GM21423 (cell line): ENCODE results near the gene PLEKHH1.
A peak's percentile ranks its signal among the peaks of the same experiment; 100 is the strongest.

Experiments used
- ATAC-seq: cut with Tn5 transposase; IDR thresholded peaks from one replicate; pipeline ENCODE4 v1.9.1; 2021; ENCODE audit warnings: mild to moderate bottlenecking, moderate library complexity; ENCODE audit not compliant: unreplicated experiment

The PLEKHH1 gene

DNA sequence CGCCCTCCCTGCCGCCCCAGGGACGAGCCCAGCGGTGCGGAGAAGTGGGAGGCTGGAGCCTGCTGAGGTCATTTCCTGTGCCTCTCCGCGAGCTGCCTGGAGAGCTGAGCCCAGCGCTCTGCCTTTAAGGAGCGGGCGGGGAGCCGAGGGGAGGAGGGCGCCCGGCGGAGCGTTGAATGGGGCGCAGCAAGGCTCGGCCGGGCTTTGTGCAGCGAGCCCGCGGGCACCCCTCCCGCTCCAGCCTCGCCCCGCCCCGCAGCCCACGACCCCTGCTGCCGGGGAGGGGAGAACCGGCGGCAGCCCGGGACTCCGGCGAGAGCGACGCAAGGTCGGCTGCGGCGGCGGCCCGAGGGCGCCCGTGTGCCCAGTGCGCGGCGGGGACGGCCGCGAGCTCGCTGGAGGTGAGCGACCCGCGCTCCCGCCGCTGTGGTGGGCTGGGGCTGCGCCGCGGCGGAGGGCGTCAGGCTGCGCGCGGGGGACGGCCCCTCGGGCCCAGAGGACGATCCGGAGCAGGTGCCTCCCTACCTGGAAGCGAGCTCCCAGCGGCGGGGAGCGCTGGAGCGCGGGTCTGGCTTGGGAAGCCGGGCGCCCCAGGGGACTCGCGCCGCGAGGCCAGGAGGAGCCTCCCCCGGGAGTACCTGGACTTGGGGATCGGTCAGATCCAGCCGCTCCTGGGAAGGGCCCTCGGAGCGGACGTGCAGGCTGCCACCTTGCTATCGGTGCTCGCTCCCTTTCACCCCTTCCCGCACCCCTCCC is at the start of gene PLEKHH1:
Gene PLEKHH1 (plus strand): TSS at position 293 of the 756 bp plus-strand sequence. CDS start 8,578 bp downstream, outside the sequence.
- peak; percentile 62 for ATAC-seq

DNA sequence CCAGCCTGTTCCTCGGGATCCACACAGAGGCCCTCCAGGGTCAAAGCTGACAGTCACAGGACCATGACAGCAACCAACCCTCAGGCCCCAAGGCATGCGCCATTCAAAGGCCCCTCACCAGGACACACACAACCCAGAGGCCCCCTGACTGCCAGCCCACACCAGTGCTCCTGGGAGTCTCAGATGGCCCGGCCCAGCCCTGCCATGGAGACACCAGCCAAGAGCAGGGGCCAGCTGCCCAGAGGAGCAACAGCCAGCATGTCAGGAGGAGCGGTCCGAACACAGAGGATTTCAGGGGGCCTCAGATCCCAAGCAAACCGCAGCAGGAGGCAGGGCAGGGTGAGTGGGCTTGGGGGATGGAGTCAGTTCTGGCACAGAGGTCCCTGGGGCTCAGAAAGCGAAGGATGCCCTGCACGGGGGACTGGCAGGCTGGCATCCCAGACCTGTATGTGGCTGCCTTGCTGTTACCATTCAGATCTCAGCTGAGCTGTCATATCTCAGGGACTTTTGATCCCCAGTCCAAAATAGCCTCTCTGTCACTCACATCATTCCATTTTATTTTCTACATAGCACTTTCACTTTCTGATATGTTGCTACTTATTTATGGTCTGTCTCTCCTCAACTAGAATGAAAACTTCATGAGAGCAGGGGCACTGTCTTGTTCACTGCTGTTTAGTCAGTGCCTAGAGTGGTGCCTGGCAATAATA is 49.4 kb upstream of the PLEKHH1 start:
- no peak for ATAC-seq

GRCh38 chr14:67485501-67486095 is 47.5 kb upstream of the PLEKHH1 start:
- no peak for ATAC-seq

- ATAC-seq = no peak
Observed at GRCh38 chr14:67486890-67487289, 46.2 kb upstream of the PLEKHH1 start.

DNA sequence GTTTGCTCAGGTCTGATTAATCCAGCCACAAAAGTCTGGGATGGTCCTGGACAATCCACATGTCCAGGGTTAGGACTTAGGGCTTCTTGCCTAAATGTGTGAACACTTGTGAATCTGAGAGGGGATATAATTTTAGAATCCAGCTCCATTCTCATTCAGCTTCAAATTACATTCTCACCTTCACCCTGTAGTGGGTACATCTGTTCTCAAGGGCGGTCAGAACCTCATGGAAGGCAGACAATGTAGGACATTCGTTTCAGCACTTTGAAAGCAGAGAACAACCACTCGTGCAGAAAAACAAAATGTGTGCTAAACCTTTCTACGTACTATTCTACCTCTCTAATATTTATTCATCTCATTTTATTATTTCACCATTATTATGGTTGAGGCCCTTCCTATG is 45.8 kb upstream of the PLEKHH1 start:
- no peak for ATAC-seq

DNA sequence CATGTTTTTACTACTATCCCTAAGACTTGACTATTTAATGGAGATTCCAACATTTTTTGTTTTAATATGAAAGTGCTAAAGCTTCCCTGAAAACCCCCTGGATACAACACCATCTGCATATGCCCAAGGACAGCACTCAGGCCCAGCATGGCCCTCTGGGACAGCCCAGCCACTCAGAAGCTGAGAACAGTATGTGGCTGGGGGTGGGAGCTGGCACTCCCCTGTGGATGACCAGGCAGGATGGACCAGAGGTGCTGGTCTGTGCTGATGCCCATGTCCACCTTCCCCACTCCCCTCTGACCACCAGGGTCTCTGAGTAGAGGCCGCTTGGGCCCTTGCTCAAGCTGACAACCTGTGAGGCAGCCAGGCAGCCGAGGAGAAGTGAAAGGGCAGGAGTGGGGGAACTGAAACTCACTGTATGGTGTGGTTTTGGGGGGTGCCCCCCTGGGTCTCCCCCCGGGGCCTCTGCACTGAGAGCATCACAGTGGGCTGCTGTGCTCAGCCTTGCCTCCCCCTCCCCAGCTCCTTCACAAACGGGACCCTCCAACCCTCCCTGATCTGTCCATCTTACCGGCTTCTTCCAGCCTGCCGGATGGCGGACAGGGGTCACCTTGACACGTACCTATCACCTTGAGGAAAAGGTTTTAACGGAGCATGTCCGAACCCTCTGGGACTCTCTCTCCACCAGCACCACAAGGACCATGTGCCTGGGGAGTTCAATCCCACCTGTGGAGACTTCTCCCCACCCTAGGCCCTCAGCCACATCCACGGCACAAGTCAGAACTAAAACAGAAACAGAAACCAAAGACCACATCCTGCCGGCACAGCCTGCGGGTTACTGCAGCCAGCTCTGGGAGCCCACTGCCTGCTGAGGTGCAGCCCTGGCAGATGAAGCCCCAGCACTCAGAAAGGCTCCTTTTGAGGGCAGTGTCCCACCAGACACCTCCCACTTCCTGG is 44.9 kb upstream of the PLEKHH1 start, which contains the start of gene TMEM229B:
Gene TMEM229B (minus strand): TSS at position 785 of the 957 bp plus-strand sequence. CDS start 14,798 bp downstream, outside the sequence.
- peak; percentile 81 for ATAC-seq

DNA sequence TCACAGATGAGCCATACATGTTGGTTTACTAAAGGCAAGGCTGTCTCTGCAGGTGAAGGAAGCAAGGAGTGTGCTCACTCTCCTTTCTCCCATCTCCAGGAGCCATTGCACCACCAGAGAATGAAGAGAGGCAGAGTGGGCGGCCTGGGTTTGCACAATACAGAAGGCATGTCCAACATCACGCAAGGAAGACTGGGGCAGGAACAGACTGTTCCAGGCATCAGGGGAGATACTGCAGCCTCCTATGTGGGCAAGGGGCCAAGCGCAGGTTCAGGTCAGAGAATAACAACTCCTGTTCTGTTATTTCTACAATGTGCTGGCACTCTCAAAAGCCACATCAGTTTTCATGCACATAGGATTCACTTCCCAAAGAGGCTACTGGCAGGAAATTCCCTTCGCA is 42.9 kb upstream of the PLEKHH1 start:
- no peak for ATAC-seq

DNA sequence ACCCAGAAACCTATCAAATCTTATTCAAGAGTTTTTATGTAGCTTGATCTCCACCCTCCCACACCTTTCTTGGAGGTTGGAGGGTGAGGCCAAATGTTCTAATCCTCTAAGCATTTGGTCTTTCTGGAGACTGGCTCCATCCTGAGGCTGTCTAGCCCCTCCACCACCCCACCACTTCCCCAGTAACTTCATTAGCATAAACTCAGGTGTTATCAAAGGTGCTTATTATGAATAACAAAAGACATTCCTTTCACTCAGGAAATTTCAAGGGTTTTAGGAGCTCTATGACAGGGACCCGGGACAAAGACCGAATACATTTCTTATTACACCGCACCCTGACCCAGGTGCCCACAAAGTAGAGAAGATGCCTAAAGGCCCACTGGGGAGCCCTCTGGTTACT is 41.8 kb upstream of the PLEKHH1 start:
- ATAC-seq = no peak

DNA sequence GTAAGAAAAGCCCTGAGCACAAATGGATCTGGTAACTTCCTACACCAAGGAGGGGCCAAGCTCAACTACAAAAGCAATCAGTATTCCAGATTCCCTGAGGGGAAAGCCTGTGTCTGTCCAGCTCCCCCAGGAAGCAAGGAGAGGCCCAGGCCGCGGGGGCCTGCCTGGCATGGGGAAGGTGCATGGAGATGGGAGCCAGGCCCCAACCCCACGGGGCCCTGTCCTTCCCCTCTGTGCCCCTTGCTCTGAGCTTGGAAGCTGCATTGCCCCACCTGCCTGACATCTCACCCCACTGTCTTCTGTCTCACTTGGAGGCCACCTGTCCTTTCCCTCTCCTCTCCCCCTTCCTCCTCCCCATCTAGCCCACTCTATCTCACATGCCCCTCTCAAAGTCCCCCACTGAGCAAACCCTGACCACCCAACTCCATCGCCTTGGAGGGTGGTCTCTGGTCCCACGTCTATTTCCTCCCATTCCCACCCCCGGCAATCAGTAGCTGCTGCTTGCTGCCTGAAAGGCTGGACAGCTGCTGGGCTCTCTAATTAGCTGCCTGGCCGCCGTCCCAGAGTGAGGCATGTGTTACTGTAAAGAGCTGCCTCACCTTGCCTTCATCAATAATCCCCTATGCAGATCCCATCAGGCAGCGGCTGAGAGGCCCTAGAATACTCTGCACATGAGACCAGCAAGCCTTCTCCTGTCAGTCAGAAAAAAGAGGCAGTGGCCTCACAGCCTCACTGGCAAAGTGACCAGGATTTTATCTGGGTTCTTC is 41.2 kb upstream of the PLEKHH1 start:
- ATAC-seq = no peak

DNA sequence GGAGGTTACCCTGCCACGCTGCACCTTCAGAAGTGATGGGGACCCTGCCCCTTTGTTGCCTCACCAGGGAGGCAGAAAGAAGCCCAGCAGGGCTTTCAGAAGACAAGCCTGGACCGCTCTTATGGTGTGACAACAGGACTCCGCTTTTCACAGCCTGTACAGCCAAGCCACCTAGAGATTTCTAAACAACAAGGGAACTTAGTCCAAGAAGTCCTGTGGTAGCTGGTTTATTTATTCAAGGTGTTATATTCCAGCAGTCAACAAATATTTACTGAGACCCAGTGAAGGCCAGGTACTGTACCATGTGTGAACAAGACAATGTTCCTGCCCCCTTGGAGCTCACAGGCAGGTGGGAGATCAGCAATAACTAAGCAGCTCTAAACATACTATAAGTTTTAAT is 40.6 kb upstream of the PLEKHH1 start:
- ATAC-seq = no peak

DNA sequence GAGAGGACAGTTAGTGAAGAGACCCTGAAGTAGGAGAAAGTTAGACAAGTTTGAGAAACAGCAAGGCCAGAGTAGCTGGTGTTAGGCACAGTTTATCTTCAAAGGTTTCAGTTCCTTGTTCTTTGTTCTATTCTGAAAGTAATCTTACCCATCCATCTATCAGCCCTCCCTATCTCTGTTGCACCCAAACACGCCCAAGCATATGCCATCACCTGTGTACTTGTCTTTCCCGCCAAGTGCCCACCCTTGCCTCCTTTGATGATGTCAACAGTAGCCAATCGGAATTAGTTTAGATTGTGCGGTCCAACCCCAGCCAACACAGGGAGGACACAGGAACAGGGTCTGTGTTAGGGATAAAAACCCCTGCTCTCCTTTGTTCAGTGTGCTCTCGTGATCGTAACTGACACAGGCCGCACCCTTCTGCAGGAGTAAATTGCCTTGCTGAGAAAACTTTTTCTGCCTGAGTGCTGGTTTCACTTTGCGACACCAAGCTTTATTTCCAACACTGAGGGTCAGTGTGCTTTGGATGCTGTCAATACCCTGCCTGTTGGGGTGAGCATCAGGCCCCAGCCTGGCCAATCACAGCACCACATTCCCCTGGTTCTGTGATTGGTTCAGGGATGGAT is 39.9 kb upstream of the PLEKHH1 start:
- no peak for ATAC-seq

GRCh38 chr14:67495827-67496226 is 37.3 kb upstream of the PLEKHH1 start:
- no peak for ATAC-seq

DNA sequence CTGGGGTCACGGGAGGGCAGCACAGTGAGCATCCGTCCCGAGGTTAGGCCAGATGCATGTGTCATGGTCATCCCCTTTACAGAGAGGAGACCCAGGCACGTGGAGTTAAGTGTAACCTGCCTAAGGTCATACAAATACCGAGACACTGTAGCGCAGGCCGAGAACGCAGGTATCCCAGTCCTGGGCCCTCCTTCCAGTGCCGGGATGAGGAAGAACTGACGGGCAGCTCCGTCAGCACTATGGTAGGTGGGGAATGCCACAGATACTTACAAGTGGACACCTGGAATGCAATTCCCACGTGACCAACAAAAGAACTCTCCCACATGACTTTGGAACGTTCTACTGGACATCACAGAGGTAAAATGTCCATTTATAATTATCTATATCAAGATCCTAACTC is 35.9 kb upstream of the PLEKHH1 start:
- no peak for ATAC-seq

GRCh38 chr14:67497716-67498115 is 35.4 kb upstream of the PLEKHH1 start:
- no peak for ATAC-seq

DNA sequence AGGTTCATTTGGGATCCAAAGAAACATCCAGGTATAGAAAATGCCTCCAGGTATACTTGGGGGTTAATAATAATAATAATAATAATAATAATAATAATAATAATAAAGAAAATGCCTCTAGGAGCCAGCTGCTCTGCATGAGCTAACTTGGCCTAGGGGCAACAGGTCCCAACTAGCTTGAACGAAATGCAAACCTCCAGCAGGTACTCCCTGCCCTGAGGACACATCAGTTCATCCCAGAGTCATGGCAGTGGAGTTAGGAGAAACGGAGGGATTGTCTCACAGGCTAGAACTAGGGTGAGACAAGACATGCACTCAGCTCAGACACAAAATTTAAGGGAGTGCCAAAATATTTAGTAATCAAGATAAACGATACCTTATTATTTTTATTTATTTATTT is 32.1 kb upstream of the PLEKHH1 start:
- no peak for ATAC-seq

- ATAC-seq = no peak
Observed at GRCh38 chr14:67501670-67502069, 31.4 kb upstream of the PLEKHH1 start.

DNA sequence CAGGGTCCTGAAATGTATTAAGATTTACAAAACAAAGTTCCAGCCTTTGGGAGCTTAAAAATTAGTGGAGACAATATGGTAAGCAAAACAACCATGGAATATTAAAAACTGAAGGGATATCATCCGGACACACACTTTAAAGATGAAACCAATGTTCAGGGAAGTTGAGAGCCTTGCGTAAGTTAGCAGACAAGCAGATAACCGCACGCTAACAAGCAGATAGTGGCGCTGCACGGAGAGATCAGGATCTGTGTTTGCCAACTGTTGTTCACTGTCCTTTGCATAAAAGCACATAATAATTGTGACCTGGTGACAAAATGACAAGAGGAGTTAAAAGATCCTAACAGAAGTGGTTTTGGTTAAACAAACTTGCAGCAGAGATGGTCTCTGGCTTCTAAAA is 30.2 kb upstream of the PLEKHH1 start:
- ATAC-seq = no peak

- no peak for ATAC-seq
Observed at GRCh38 chr14:67503331-67503730, 29.8 kb upstream of the PLEKHH1 start.

DNA sequence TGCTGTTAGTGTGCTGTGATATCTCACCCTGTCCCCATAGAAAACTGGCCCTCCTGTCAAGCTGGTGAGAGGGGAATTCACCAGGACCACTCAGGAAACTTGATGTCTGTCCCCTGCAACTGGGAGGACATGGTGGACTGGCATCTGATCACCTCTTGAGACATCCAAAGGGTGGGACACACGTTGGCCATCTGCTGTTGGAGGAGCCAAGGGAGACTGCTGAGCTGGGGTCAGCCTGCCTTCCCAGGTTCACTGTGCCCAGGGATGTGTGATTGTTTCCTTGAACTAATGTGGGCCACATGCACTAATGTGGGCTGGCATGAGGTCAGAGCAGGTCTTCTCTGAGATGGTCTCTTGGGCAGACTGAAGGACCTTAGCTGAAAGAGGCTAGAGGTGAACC is 27.8 kb upstream of the PLEKHH1 start:
- ATAC-seq = no peak

DNA sequence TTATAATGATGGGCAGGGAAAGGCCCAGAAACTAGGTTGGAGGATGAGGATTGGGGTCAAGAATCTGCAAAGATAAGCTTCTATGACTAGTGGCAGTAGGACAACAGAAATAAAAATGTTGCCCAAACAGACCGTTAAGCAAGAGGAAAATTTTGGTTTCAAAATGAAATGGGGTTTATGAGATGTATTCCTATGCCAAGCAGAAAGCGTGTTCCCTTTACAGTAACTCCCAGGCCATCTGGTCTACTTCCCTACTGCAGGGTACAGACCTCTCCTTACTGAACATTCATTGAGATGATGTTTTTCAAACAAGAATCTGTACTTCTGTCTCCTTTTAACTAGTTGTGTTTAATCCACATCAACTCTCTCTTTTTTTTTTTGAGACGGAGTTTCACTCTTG is 24.1 kb upstream of the PLEKHH1 start:
- ATAC-seq = no peak
